GM18858 (cell line): ENCODE data around the gene DEFB126.
"Not testable (repeated sequence)": the region's sequence is repeated elsewhere in the genome, so short reads cannot be mapped to it uniquely, and the experiment has no call there.

Experiments used
- ATAC-seq: cut with Tn5 transposase; IDR thresholded peaks from one replicate; pipeline ENCODE4 v1.9.1; 2021; ENCODE audit not compliant: unreplicated experiment

Gene DEFB126, protein sequence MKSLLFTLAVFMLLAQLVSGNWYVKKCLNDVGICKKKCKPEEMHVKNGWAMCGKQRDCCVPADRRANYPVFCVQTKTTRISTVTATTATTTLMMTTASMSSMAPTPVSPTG

DNA sequence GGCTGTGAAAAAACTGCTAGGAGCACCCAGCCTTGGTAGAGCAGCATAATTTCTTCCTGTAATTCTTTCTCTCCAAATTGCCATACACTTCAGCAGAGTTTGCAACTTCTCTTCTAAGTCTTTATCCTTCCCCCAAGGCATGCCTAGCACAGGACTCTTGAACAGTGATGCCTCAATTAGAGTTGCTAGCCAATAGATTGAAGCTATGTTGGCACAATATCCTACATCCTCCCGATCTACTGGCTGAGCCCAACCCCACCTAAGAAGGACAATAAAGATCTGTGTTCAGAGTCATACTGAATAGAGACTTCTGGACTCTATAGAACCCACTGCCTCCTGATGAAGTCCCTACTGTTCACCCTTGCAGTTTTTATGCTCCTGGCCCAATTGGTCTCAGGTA is at the start of gene DEFB126:
TSS of gene DEFB126 (plus strand) at position 301 of the 400 bp plus-strand sequence. CDS start at position 340, 39 bp downstream.
- no peak for ATAC-seq

- no peak for ATAC-seq
These were observed 48.7 kb upstream of the DEFB126 start for GRCh38 chr20:93641-94040.

DNA sequence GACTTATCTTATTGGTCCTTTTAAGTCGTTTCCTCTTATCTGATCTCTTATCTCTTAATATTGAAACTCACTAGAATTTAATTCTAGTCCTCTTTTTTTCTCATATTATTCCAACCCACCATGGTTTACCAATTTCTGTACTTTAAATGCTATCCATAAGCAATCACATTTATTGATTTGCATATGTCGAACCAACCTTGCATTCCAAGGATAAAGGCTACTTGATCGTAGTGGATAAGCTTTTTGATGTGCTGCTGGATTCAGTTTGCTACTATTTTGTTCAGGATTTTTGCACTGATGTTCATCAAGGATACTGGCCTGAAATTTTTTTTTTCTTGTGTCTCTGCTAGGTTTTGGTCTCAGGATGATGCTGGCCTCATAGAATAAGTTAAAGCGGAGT is 47.2 kb upstream of the DEFB126 start:
- no peak for ATAC-seq

DNA sequence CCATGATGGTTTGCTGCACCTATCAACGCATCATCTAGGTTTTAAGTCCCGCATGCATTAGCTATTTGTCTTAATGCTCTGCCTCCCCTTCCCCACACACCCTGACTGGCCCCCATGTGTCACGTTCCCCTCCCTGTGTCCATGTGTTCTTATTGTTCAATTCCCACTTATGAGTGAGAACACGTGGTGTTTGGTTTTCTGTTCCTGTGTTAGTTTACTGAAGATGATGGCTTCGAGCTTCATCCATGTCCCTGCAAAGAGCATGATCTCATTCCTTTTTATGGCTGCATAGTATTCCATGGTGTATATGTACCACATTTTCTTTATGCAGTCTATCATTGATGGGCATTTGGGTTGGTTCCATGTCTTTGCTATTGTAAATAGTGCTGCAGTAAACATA is 44.7 kb upstream of the DEFB126 start:
- ATAC-seq = not testable (repeated sequence)

DNA sequence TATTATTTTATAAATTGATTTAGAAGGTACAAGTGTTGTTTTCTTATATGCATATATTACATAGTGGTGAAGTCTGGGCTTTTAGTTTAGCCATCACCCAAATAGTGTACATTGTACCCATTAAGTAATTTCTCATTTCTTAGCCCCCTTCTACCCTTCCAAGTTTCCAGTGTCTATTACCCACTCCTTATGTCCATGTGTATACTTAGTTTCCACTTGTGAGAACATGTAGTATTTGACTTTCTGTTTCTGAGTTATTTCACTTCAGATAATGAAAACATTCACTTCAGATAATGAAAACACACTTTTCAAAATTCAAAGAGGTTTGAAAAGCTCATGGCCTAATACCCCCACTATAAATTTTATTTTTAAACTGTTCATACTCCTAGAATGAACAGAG is 40.4 kb upstream of the DEFB126 start:
- no peak for ATAC-seq

- no peak for ATAC-seq
These were observed 38.9 kb upstream of the DEFB126 start for GRCh38 chr20:103456-103855.

- no peak for ATAC-seq
These were observed 30.0 kb upstream of the DEFB126 start for GRCh38 chr20:112396-112795.

GRCh38 chr20:117518-117917 is 24.9 kb upstream of the DEFB126 start:
- no peak for ATAC-seq

GRCh38 chr20:129786-130323 is 12.5 kb upstream of the DEFB126 start:
- ATAC-seq = not testable (repeated sequence)

DNA sequence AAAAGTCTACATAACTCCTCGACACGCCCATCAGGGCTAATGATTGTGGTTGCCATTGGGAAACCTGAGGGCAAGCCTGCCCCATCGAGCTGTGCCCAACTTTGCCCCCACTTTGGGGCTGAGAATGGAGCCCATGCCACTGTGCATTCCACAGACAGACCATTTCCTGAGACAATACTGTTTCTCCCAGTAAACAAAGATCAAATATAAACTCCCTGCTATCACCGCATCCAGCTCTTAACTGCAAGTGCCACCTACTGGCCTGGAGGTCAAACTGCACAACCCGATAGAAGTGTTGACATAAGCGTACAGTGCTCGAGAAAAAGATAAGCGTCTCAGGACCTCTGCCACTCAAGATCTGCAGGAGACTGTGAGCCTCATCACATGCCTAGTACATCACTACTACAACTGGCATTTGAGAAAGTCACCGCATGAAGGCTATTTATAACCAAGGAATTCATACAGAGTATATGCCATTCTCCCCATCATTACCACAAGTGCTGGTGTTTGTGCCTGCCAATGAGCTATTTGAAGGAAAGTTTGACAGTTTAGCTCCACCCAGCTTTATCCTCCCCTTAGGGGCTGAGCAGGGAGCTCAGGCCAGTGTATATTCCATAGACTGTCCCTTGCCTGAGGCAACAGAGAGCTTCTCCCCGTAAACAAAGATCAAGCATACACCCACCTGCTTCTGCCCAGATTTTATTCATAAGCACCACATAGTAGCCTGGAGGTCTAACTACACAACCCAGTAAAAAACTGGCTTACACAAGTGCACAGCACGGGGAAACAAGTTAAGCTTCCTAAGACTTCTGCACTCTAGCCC is 4.5 kb upstream of the DEFB126 start:
- ATAC-seq = no peak

GRCh38 chr20:145877-146276 is 3.5 kb downstream of the DEFB126 start:
- no peak for ATAC-seq

GRCh38 chr20:152131-152530 is 9.7 kb downstream of the DEFB126 start:
- ATAC-seq = no peak

- no peak for ATAC-seq
These were observed 14.8 kb downstream of the DEFB126 start, which contains the start of gene DEFB127 for GRCh38 chr20:157154-157553. Gene DEFB127, plus strand, starts transcription at chr20:157454. Its CDS starts 91 bp downstream, at chr20:157545.

DNA sequence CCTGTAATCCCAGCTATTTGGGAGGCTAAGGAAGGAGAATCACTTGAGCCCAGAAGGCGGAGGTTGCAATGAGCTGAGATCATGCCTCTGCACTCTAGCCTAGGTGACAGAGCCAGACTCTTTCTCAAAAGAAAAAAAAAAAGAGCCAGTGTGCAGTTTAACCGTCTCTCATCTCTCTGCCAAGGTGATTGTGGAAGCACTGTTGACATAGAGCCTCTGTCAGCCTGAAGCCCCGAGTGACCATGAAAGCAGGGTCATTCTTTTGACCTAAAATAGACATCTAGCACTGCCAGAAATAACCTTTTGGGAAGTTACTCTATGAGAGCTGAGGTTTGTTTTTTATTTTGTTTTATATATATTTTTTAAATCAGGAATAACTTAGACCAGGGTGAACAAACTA is 22.2 kb downstream of the DEFB126 start:
- ATAC-seq = no peak

GRCh38 chr20:168876-169275 is 26.5 kb downstream of the DEFB126 start:
- no peak for ATAC-seq

- ATAC-seq = no peak
These were observed 41.9 kb downstream of the DEFB126 start for GRCh38 chr20:184288-184687.

DNA sequence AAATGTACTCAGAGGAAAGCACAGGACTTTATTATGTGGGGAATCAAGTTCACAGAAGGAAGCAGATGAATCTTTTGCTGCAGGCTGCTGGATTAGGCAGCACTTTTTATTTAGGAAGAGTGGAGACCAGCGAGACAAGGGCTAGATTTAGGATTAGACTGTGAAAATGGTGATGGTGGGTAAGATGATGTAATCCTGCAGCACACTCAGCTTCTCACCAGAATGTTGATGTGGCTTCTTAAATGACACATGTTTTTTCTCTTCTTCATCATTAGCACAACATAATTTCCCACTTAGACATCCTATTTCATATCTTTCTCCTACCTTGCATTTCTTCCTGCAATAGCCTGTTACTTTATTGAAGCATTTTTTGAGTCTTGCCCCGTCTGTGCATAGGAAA is 45.3 kb downstream of the DEFB126 start:
- no peak for ATAC-seq

GRCh38 chr20:189611-190010 is 47.2 kb downstream of the DEFB126 start, which contains the start of gene DEFB128:
Gene DEFB128, minus strand, starts transcription at chr20:189711. Its CDS starts 88 bp downstream, at chr20:189623.
- no peak for ATAC-seq
